K562 (cell line): Measurements from ENCODE around the gene RPL39. TPM values are rescaled to one million over a fixed set of nuclear protein-coding genes. Genes with fewer than 3 reads are reported as not detected.

Source experiments
- BMI1 ChIP-seq: fragments of 150-350 bp; IDR thresholded peaks from 2 replicates; pipeline ENCODE4 v1.6.1; 2014; ENCODE audit warnings: low read length
- BRF2 ChIP-seq: IDR thresholded peaks from 3 replicates; pipeline ENCODE4 v1.6.1; 2011; ENCODE audit warnings: borderline replicate concordance, mild to moderate bottlenecking; ENCODE audit not compliant: insufficient read length, insufficient read depth
- E2F3 ChIP-seq: fragments of 250-450 bp; sonication (Bioruptor Pico); IDR thresholded peaks from 2 replicates; pipeline ENCODE4 v1.4.0; 2020; ENCODE audit warnings: mild to moderate bottlenecking
- ILK ChIP-seq: fragments of 450-650 bp; IDR thresholded peaks from 2 replicates; pipeline ENCODE4 v1.6.1; 2016; ENCODE audit warnings: missing genetic modification characterization, low read depth, mild to moderate bottlenecking, missing compliant biosample characterization, moderate library complexity, borderline replicate concordance
- LARP7 ChIP-seq: fragments of 450-650 bp; IDR thresholded peaks from 2 replicates; pipeline ENCODE4 v1.6.1; 2016
- LCOR ChIP-seq: sonication (generic); formaldehyde crosslinking; IDR thresholded peaks from 2 replicates; pipeline ENCODE4 v1.8.0; 2022; ENCODE audit warnings: mild to moderate bottlenecking, missing genetic modification reagents
- MBD2 ChIP-seq: sonication (generic); IDR thresholded peaks from 2 replicates; pipeline ENCODE4 v1.6.1; 2016; ENCODE audit warnings: low read depth, borderline replicate concordance
- NR2F6 ChIP-seq: fragments of 450-650 bp; formaldehyde crosslinking; IDR thresholded peaks from 2 replicates; pipeline ENCODE4 v1.4.0; 2020; ENCODE audit warnings: mild to moderate bottlenecking
- PRMT5 ChIP-seq: sonication (generic); formaldehyde crosslinking; IDR thresholded peaks from 2 replicates; pipeline ENCODE4 v1.5.0; 2020; ENCODE audit warnings: missing genetic modification reagents
- VEZF1 ChIP-seq: fragments of 200-800 bp; sonication (Bioruptor generic); IDR thresholded peaks from 2 replicates; pipeline ENCODE4 v1.6.1; 2017; ENCODE audit warnings: missing genetic modification characterization, missing compliant biosample characterization
- ZFX ChIP-seq: sonication (generic); formaldehyde crosslinking; IDR thresholded peaks from 2 replicates; pipeline ENCODE4 v1.8.0; 2022; ENCODE audit warnings: mild to moderate bottlenecking, missing genetic modification reagents, moderate library complexity
- ZNF41 ChIP-seq: fragments of 250-450 bp; sonication (Bioruptor Pico); conservative IDR thresholded peaks from 2 replicates; pipeline ENCODE4 v1.4.0; 2020; ENCODE audit warnings: mild to moderate bottlenecking
- polyA plus RNA-seq, 8 experiments: library from polyadenylated mRNA; depleted of rRNA in 4 of 8; stranded (reverse) in 5 of 8; unstranded in 3 of 8; fragments of >200 nt; fragmentation: Nextera tagmentation in 2 of 8; fragmentation: Illumina TruSeq in 1 of 8; extraction: Ambion mirVana in 2 of 8; extraction: Trizol in 1 of 8; gene quantifications; 2 replicates each; pipeline versions ENCODE4 v1.2.1 to v1.2.3, GENCODE V29; 2011 to 2014; ENCODE audit warnings: inconsistent platforms in 1 of 8, missing spikeins in 1 of 8
- total RNA-seq, 7 experiments: library from RNA; depleted of rRNA in 6 of 7; stranded (reverse); fragments of >200 nt in 6 of 7; fragmentation: Illumina TruSeq in 2 of 7; extraction: Trizol in 2 of 7; gene quantifications; 2 replicates each; pipeline versions ENCODE4 v1.2.1 to v1.2.3, GENCODE V29; 2011 to 2021; ENCODE audit warnings: low replicate concordance in 1 of 7
- TF ChIP-seq, protein P1 (sequence below): sonication (generic); formaldehyde crosslinking; IDR thresholded peaks from 2 replicates; pipeline ENCODE4 v1.8.1; 2023; ENCODE audit warnings: mild to moderate bottlenecking, missing genetic modification reagents, moderate library complexity
- TF ChIP-seq, protein P2 (sequence below): sonication (generic); formaldehyde crosslinking; IDR thresholded peaks from 2 replicates; pipeline ENCODE4 v1.8.1; 2023; ENCODE audit warnings: mild to moderate bottlenecking, missing genetic modification reagents
- TF ChIP-seq, protein P3 (sequence below): fragments of 450-650 bp; IDR thresholded peaks from one replicate; pipeline ENCODE4 v1.6.1; 2018; ENCODE audit warnings: mild to moderate bottlenecking, moderate library complexity; ENCODE audit not compliant: partially characterized antibody

RPL39 gene
- total and polyA plus RNA-seq, 9 of the 15 experiments (the other 6 are each of a cell fraction or from before 2014, with no cell fraction given) = 1,382 to 5,043 (median 3,226) TPM

DNA sequence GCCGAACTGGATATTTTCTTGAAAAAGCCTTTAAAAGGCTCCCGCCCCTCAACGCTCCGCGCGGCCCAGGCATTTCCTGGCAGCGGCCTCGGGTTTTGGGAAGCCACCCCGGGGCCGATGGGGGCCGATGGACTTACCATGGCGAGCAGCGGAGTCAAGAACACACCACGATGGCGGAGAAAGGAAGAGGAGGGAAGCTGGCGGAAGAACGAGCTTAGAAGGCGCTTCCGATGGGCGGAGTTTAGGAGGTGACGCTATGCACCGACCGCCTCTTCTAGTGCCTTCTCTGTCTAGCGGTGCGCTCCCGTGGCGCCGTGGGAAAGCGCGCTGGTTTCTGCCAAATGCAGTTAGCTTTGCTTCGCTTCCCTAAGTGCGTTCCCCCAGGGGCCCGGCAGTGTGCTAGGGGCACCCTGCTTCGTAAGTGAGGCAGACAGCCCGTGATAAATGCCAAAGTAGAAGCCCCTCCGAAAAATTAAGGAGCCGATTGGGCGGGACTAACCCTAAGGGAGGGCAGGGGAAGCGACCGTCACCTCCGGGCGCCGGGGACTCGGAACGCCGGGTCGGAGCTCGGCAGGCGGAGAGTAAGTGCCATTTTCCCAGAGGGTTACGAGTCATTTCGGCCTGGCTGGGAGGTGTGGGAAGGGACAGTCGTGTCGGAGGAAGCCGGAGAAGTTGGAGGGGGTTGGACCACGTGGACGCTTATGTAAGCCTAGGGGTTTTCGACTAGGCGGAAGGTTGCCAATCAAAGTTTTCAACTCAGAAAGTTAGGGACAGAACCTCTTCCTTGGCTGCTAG is at the start of gene RPL39 (continued):
- TF ChIP-seq E2F3 (CRISPR knock-in tag) (no peak), ILK (tag) (no peak), PRMT5 (no peak), BMI1 (no peak), MBD2 (peak; percentile 72; the same call in 1 of the 2 replicates), BRF2 (no peak), VEZF1 (CRISPR knock-in tag) (no peak; the same call in 1 of the 2 replicates), ZNF41 (CRISPR knock-in tag) (no peak), NR2F6 (CRISPR knock-in tag) (no peak), LARP7 (no peak), LCOR (peak; percentile 85; the same call in 1 of the 2 replicates), ZFX (CRISPR knock-in tag) (peak; percentile 90)
- TF ChIP-seq, protein P1, sequence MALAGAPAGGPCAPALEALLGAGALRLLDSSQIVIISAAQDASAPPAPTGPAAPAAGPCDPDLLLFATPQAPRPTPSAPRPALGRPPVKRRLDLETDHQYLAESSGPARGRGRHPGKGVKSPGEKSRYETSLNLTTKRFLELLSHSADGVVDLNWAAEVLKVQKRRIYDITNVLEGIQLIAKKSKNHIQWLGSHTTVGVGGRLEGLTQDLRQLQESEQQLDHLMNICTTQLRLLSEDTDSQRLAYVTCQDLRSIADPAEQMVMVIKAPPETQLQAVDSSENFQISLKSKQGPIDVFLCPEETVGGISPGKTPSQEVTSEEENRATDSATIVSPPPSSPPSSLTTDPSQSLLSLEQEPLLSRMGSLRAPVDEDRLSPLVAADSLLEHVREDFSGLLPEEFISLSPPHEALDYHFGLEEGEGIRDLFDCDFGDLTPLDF (CRISPR knock-in tag) = 0 out of 2 replicates have a peak, but pooled peaks have one; percentile 59
- TF ChIP-seq, protein P2, sequence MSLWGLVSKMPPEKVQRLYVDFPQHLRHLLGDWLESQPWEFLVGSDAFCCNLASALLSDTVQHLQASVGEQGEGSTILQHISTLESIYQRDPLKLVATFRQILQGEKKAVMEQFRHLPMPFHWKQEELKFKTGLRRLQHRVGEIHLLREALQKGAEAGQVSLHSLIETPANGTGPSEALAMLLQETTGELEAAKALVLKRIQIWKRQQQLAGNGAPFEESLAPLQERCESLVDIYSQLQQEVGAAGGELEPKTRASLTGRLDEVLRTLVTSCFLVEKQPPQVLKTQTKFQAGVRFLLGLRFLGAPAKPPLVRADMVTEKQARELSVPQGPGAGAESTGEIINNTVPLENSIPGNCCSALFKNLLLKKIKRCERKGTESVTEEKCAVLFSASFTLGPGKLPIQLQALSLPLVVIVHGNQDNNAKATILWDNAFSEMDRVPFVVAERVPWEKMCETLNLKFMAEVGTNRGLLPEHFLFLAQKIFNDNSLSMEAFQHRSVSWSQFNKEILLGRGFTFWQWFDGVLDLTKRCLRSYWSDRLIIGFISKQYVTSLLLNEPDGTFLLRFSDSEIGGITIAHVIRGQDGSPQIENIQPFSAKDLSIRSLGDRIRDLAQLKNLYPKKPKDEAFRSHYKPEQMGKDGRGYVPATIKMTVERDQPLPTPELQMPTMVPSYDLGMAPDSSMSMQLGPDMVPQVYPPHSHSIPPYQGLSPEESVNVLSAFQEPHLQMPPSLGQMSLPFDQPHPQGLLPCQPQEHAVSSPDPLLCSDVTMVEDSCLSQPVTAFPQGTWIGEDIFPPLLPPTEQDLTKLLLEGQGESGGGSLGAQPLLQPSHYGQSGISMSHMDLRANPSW (CRISPR knock-in tag) = 0 out of 2 replicates have a peak, but pooled peaks have one; percentile 0
- TF ChIP-seq, protein P3, sequence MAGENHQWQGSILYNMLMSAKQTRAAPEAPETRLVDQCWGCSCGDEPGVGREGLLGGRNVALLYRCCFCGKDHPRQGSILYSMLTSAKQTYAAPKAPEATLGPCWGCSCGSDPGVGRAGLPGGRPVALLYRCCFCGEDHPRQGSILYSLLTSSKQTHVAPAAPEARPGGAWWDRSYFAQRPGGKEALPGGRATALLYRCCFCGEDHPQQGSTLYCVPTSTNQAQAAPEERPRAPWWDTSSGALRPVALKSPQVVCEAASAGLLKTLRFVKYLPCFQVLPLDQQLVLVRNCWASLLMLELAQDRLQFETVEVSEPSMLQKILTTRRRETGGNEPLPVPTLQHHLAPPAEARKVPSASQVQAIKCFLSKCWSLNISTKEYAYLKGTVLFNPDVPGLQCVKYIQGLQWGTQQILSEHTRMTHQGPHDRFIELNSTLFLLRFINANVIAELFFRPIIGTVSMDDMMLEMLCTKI = no peak
